HFFc6 (cell line): ENCODE results near the gene NRK. TPM values are rescaled to one million over a fixed set of nuclear protein-coding genes. Genes with fewer than 3 reads are reported as not detected.

Source experiments
- DNase-seq: peaks from one replicate; pipeline ENCODE4 v3.0.0-alpha.2; 2018
- H3K27ac Mint-ChIP-seq: 2 replicates; pipeline ENCODE4 v1.8.0; 2020; ENCODE audit warnings: mild to moderate bottlenecking, mixed read lengths
- H3K27me3 Mint-ChIP-seq: 2 replicates; pipeline ENCODE4 v1.8.0; 2021; ENCODE audit warnings: mild to moderate bottlenecking, moderate library complexity, mixed read lengths; ENCODE audit not compliant: insufficient read depth
- H3K36me3 Mint-ChIP-seq: 2 replicates; pipeline ENCODE4 v1.8.0; 2021; ENCODE audit warnings: low read depth, mixed read lengths
- H3K4me1 Mint-ChIP-seq: 2 replicates; pipeline ENCODE4 v1.8.0; 2020; ENCODE audit warnings: low read depth, mixed read lengths
- H3K4me3 Mint-ChIP-seq: 2 replicates; pipeline ENCODE4 v1.8.0; 2020; ENCODE audit warnings: mild to moderate bottlenecking, moderate library complexity, mixed read lengths
- H3K9me3 Mint-ChIP-seq: 2 replicates; pipeline ENCODE4 v1.8.0; 2020; ENCODE audit warnings: mild to moderate bottlenecking, mixed read lengths
- total RNA-seq, 6 experiments: library from RNA; stranded (reverse); fragmentation: NEBNext Ultra II Directional; extraction: Animal tissue kit (Norgen Biotek cat#: 25700); gene quantifications; 2 replicates in 1 of 6; 3 replicates in 5 of 6; pipeline ENCODE4 v1.2.3, GENCODE V29; 2021
- TF ChIP-seq, protein P1 (sequence below): fragments of 200-600 bp; sonication (generic); IDR thresholded peaks from 2 replicates; pipeline ENCODE4 v1.5.0; 2021; ENCODE audit warnings: antibody characterized with exemption, mild to moderate bottlenecking

Gene NRK
- total RNA-seq, 6 experiments from 2014 or later, result not detected

DNA sequence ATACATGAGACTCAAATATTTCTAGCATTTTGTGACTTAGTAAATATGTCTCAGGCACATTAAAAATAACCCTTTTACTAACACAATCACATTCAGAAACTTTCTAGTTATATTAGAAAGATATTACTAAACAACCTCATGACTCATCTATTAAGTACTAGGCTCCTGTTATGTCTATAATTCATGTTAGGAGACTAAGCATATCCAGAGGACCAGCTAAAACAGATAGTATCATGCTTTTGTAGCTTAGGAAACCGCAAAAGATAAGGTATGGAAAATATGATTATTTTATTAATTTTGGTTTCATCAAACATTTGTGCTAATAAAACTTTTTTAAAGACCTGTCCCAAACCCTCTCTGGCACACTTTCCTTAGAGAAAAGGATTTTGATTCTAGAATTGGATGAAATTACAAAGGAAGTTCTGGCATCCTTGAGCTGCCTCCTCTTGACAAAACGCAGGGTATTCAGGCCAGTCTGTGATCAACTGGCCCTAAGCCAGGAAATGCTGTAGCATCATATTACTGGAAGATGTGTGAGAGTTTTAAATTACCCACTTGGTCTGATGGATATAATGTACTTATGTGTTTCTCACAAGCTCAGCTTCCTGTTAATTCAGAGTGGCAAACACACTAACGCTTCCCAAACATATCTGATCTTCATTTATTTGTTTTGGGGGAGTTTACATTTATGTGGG, 60.4 kb downstream of the NRK start:
- Mint-ChIP-seq H3K27me3 (no peaks in the 10 kb centered on the region), H3K4me1 (no peaks in the 10 kb centered on the region), H3K27ac (no peak overlapping the region), H3K36me3 (no peaks in the 10 kb centered on the region), H3K9me3 (no peaks in the 10 kb centered on the region), H3K4me3 (no peak overlapping the region)
- TF ChIP-seq, protein P1, sequence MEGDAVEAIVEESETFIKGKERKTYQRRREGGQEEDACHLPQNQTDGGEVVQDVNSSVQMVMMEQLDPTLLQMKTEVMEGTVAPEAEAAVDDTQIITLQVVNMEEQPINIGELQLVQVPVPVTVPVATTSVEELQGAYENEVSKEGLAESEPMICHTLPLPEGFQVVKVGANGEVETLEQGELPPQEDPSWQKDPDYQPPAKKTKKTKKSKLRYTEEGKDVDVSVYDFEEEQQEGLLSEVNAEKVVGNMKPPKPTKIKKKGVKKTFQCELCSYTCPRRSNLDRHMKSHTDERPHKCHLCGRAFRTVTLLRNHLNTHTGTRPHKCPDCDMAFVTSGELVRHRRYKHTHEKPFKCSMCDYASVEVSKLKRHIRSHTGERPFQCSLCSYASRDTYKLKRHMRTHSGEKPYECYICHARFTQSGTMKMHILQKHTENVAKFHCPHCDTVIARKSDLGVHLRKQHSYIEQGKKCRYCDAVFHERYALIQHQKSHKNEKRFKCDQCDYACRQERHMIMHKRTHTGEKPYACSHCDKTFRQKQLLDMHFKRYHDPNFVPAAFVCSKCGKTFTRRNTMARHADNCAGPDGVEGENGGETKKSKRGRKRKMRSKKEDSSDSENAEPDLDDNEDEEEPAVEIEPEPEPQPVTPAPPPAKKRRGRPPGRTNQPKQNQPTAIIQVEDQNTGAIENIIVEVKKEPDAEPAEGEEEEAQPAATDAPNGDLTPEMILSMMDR, result no peak
- DNase-seq, result no peak

DNA sequence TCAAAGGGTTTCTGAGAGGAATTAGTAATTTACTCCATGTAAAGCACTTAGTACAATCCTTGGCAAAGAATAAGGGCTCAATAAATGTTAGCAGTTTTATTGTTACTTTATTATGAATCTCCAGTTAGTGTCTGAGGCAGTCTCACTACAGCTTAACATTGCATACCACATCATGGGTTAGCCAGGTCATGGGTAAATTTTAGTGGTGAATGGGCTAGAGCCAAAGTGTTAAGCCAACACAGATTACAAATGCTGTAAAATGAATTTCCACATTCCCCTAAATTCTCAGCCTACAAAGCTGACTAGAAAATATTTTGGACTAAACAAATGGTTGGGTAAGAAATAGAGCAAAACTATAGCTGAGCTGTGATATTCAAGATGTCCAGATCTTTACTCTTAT, 72.4 kb downstream of the NRK start:
- no peak overlapping the region for H3K27ac Mint-ChIP-seq
- H3K4me1 Mint-ChIP-seq, result no peaks in the 10 kb centered on the region
- no peaks in the 10 kb centered on the region; the same call in 1 of the 2 replicates for H3K9me3 Mint-ChIP-seq
- no peaks in the 10 kb centered on the region for H3K36me3 Mint-ChIP-seq
- no peak overlapping the region for H3K4me3 Mint-ChIP-seq
- no peak for DNase-seq
- H3K27me3 Mint-ChIP-seq, result no peaks in the 10 kb centered on the region
- TF ChIP-seq, protein P1, result no peak

DNA sequence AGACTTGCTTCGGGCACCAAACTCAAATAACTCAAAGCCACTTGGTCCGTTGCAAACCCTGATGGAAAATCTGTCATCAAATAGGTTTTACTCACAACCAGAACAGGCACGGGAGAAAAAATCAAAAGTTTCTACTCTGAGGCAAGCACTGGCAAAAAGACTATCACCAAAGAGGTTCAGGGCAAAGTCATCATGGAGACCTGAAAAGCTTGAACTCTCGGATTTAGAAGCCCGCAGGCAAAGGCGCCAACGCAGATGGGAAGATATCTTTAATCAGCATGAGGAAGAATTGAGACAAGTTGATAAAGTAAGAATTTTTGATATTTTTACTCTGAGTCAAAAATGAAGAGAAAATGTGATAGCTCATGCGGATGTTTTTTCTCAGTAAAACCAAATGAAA, 87.2 kb downstream of the NRK start:
- DNase-seq, result no peak
- peaks cover 2% of the 10 kb centered on the region; the same call in 1 of the 2 replicates for H3K27me3 Mint-ChIP-seq
- no peaks in the 10 kb centered on the region for H3K4me1 Mint-ChIP-seq
- H3K9me3 Mint-ChIP-seq, result no peaks in the 10 kb centered on the region; the same call in 1 of the 2 replicates
- H3K4me3 Mint-ChIP-seq, result no peak overlapping the region
- no peak overlapping the region for H3K27ac Mint-ChIP-seq
- H3K36me3 Mint-ChIP-seq, result no peaks in the 10 kb centered on the region
- TF ChIP-seq, protein P1, result no peak

DNA sequence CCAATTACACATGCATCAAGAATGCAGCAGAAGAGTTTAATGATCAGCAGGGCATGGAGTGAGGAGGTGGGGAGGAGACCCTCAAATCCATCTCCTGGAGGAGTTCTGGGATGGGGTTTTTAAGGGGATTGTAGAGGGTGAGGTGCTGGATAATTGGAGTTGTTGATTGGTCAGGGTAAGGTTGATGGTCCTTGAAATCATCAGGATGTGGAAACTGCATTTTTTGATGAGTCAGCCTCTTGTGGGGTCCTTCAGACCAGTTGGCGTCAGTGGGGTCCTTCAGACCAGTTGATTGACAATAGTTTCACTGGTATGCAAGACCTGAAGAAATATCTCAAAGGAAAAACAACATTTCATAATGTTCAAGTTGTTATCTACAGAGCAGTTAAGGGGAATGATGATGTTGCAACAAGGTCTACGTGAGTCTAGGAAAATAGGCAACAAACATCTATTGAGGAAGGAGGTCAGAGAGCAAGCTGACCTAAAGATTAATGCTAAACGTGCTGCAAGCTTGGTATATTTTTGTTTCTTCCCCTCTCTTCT, 88.3 kb downstream of the NRK start:
- Mint-ChIP-seq H3K27me3 (no peaks in the 10 kb centered on the region), H3K4me3 (no peak overlapping the region), H3K27ac (no peak overlapping the region), H3K9me3 (no peaks in the 10 kb centered on the region; the same call in 1 of the 2 replicates), H3K4me1 (no peaks in the 10 kb centered on the region), H3K36me3 (no peaks in the 10 kb centered on the region)
- no peak for DNase-seq
- TF ChIP-seq, protein P1, result no peak

DNA sequence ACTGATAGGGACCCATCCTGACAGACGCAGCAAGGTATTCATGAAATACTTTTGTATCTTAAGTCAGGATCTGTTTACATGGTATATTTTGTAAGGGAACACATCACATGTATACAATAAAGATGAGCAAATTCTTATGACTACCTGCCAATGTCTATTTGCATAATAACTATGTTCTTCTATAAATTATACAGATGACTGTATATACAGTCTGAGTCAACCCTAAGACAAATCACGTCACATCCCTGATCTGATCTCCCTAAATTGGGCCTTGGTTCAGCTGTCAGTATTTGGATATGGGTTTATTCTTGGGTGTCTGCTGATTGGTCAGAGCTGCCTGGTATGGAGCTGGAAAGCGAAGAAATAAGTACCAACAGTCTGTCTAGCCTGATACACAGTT, 122.9 kb downstream of the NRK start:
- Mint-ChIP-seq H3K9me3 (no peaks in the 10 kb centered on the region; the same call in 1 of the 2 replicates), H3K36me3 (no peaks in the 10 kb centered on the region), H3K27me3 (no peaks in the 10 kb centered on the region), H3K4me1 (no peaks in the 10 kb centered on the region), H3K4me3 (no peak overlapping the region), H3K27ac (no peak overlapping the region)
- no peak for DNase-seq
- TF ChIP-seq, protein P1, result no peak
